Measurements from ENCODE around the gene SLC5A2. TPM values are rescaled to one million over a fixed set of nuclear protein-coding genes. Genes with fewer than 3 reads are reported as not detected.

The SLC5A2 gene
- total RNA-seq, 2 donors from 2014 or later = 0.33 TPM; not detected in 1

GRCh38 chr16:31458073-31458843 is 24.7 kb upstream of the SLC5A2 start:
- intact Hi-C loops (cut with DNase I) = loop anchor here in 1 of 2 donors (10.0 kb wide), 1 partner anchor 473 kb away; the partner anchor contains the start of gene HSD3B7
- peak; percentile 90 for DNase-seq (ENCODE audit: low spot score)

GRCh38 chr16:31458844-31459686 is 23.9 kb upstream of the SLC5A2 start, which contains the start of gene ARMC5:
ARMC5 (plus strand) TSS chr16:31459501; CDS start chr16:31459525, 24 bp downstream.
- intact Hi-C loops (cut with DNase I) = loop anchor here in 1 of 2 donors (10.0 kb wide), 1 partner anchor 474 kb away; the partner anchor contains the start of gene HSD3B7
- DNase-seq (ENCODE audit: low spot score) = peak; percentile 99

GRCh38 chr16:31459687-31460581 is 23.0 kb upstream of the SLC5A2 start:
- DNase-seq (ENCODE audit: low spot score) = peak; percentile 100
- intact Hi-C loops (cut with DNase I) = loop anchor here in 1 of 2 donors (10.0 kb wide), 1 partner anchor 475 kb away; the partner anchor contains the start of gene HSD3B7

- DNase-seq (ENCODE audit: low spot score) = peak; percentile 60
- intact Hi-C loops (cut with DNase I) = no loop called here
Observed at GRCh38 chr16:31460582-31461002, 22.3 kb upstream of the SLC5A2 start.

GRCh38 chr16:31461201-31461920 is 21.6 kb upstream of the SLC5A2 start:
- DNase-seq (ENCODE audit: low spot score) = peak; percentile 69
- intact Hi-C loops (cut with DNase I) = no loop called here

- peak; percentile 82 for DNase-seq (ENCODE audit: low spot score)
- intact Hi-C loops (cut with DNase I) = no loop called here
Observed at GRCh38 chr16:31461921-31462804, 20.8 kb upstream of the SLC5A2 start.

GRCh38 chr16:31464348-31464769 is 18.6 kb upstream of the SLC5A2 start:
- DNase-seq (ENCODE audit: low spot score) = peak; percentile 77

GRCh38 chr16:31464781-31465260 is 18.1 kb upstream of the SLC5A2 start:
- peak; percentile 55 for DNase-seq (ENCODE audit: low spot score)
- intact Hi-C loops (cut with DNase I) = no loop called here

More at GRCh38 chr16:31464348-31464769, 18.6 kb upstream of the SLC5A2 start:
- intact Hi-C loops (cut with DNase I) = no loop called here

GRCh38 chr16:31465788-31466370 is 17.0 kb upstream of the SLC5A2 start:
- DNase-seq (ENCODE audit: low spot score) = peak; percentile 65
- intact Hi-C loops (cut with DNase I) = no loop called here

GRCh38 chr16:31466381-31466841 is 16.5 kb upstream of the SLC5A2 start:
- intact Hi-C loops (cut with DNase I) = no loop called here
- peak; percentile 71 for DNase-seq (ENCODE audit: low spot score)

GRCh38 chr16:31467151-31467773 is 15.7 kb upstream of the SLC5A2 start:
- peak; percentile 23 for DNase-seq (ENCODE audit: low spot score)
- intact Hi-C loops (cut with DNase I) = no loop called here

GRCh38 chr16:31467858-31468257 is 15.1 kb upstream of the SLC5A2 start:
- DNase-seq (ENCODE audit: low spot score) = no peak
- intact Hi-C loops (cut with DNase I) = no loop called here

GRCh38 chr16:31470615-31471014 is 12.3 kb upstream of the SLC5A2 start:
- no peak for DNase-seq (ENCODE audit: low spot score)
- intact Hi-C loops (cut with DNase I) = no loop called here

GRCh38 chr16:31471241-31471874 is 11.6 kb upstream of the SLC5A2 start:
- intact Hi-C loops (cut with DNase I) = no loop called here
- DNase-seq (ENCODE audit: low spot score) = no peak

GRCh38 chr16:31471875-31472708 is 10.8 kb upstream of the SLC5A2 start, which contains the start of gene TGFB1I1:
TGFB1I1 (plus strand) TSS chr16:31472152; CDS start chr16:31472189, 37 bp downstream.
- intact Hi-C loops (cut with DNase I) = no loop called here
- DNase-seq (ENCODE audit: low spot score) = peak; percentile 93

All from posterior vena cava (tissue), 2 donors.